ENCODE data around the gene ZNF217. TPM values are rescaled to one million over a fixed set of nuclear protein-coding genes. Genes with fewer than 3 reads are reported as not detected.
"Not testable (repeated sequence)": the region's sequence is repeated elsewhere in the genome, so short reads cannot be mapped to it uniquely, and the experiment has no call there.

ZNF217 gene
- polyA plus RNA-seq, 3 donors: 29.0 to 36.6 (median 34.1) TPM

DNA sequence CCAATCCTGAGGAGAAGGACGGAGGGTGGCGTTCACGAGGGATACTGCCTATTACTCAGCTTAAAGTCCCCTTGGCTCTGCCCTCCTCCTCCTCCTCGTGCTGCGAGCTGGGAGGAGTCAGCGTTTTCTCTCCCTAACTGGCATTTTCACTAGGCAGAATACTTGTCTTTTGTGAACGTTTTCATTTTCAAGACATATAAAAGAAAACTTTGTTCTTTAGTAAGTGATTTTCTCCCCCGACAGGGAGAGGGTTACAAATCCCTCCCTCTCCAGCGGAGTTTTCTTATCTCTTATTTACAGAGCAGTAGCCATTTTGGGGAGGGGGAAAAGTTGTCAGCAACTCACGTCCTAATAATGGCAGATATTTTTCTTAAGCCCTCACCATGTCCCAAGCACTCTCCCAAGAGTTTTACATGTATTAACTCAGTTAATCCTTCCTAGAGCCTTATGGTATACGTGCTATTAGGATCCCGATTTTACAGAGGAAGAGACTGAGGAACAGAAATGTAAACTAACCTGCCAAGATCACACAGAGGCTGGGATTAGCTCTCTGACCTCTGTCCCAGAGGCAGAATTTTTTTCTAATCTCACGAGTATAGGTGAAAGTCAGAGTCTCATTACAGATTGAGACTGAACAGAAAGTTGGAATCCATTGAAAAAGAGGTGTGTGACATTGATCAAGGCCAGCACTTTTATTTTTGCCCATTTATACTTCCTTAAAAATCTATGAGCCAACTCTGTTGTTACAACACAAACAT is 30.0 kb upstream of the ZNF217 start:
- DNase-seq: peak; percentile 70

DNA sequence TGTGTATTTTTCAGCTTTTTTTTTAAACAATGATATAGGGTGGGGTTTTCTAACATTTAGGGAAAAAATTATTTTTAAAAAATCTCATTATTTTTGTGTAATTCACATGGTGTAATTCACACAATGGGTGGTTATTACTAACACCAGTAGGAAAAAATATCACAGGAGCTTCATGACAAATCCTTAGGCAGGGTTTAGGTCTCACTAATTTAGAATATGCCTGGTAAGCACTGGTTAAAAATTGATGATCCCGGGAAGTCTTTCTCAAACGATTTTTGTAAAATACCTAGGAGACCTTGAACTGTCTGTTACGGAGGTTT is 29.5 kb upstream of the ZNF217 start:
- DNase-seq: no peak

DNA sequence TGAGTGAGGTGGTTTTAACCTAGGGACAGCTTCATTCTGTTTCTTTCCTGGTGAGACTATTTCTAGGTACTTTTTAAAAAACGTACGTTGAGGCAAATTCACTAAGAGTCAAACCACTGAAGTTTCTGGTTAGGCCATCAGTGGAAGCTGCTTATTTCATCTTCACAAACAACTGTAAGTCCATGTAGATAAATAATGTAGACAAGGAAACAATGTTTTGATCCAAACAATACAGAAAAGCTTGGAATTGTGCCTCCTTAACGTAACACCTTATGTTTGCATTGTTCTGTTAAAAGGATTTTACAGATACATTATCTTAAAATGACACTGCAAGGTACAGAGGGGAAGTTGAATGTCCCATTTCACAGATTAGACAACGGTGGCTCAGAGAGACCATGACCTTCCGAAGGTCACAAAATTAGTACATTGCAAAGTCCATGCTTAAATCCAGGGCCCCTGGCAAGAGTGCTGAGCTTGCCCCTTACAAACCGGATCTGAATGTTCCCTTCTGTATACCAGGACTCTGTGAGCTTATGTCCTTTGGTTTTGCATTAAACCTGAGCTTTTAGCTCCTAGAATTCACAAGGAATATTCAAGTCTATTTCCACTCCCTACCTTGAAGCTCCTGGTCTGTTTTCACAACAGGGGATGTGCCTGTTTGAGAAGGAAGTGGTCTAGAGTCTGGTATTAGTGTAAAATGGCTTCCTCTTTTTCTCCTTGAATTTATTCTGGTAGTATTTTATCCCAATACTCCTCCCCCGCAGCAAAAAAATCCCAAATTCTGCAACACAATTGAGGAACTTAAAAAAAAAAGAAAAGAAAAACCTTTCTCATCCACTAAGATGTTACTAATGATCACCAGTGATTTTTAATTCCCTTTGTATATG is 28.9 kb upstream of the ZNF217 start:
- no peak for DNase-seq

DNA sequence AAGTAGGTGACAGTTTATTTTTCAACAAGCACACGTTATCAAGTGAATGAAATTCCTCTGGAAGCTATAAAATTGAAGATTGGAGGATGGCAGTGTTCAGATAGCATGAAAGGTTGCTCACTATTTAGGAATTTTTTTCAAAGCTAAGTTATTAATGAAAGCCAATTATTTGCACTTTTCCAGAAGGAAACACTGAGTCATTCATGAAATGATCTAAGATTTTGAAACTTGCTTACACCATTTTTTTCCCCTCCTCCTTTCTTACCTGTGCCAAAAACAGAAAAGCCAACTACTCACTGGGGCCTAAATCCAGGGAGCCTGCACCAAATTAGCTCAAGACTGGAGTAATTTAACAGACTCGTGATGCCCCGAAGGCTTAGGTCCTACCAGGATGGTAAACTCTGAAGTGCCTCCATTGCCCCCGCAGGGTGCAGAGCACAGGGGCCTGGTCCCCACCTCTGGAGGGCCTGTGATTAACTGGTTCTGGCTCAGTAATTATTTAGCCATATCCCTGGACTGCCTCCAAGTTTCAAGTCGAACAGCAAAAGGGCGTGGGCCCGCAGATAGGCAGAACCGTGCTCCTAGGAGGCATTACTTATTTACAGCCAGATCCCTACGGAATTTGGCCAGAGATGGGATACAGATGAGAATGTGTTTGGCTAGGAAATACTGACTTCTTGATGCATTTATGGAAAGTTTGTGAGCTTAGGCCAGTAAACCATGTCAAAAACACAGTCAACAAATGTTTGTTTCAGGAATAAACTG is 28.0 kb upstream of the ZNF217 start:
- DNase-seq: peak; percentile 28

DNA sequence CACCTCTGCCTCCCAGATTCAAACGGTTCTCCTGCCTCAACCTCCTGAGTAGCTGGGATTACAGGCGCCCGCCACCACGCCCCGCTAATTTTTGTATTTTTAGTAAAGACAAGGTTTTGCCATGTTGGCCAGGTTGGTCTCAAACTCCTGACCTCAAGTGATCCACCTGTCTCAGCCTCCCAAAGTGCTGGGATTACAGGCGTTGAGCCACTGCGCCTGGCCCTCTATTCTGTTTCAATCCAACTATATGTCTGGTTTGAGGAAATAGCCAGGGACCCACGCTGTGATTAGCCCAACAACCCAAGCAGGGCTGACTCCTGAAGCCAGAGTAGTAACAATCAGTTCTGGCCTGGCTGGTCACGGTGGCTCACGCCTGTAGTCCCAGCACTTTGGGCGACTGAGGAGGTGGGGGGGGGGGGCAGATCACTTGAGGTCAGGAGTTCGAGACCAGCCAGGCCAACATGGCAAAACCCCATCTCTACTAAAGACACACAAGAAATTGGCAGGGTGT is 24.9 kb upstream of the ZNF217 start:
- not testable (repeated sequence) for DNase-seq

DNA sequence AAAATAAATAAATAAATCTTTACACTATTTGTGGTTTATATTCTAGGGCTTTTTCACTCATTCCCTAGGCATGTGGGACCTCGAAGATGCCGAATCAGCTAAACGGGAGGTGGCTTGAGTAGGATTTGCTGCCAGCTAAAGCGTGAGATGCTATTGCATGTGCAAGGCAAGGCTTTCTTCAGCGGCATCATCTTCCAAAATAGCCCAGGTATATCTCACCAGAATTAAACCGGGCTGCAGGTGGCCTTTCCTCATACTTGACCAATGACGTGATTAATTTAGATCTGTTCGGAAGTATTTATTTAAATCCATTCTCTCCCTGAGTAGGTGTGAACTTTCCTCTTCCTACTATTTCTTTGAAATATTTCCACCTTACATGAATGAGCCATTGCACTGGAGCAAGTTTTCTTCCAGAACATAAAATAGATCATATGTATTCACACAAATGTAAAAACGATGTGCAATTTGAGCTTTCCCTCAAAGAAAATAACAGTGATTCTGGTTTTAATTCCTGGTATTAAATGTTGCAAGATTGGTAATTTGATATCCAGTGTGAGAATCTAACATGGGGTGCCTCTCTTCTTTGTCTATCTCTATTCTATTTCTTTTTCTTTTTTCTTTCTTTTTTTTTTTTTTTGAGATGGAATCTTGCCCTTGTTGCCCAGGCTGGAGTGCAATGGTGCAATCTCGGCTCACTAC is 24.3 kb upstream of the ZNF217 start:
- DNase-seq: no peak

DNA sequence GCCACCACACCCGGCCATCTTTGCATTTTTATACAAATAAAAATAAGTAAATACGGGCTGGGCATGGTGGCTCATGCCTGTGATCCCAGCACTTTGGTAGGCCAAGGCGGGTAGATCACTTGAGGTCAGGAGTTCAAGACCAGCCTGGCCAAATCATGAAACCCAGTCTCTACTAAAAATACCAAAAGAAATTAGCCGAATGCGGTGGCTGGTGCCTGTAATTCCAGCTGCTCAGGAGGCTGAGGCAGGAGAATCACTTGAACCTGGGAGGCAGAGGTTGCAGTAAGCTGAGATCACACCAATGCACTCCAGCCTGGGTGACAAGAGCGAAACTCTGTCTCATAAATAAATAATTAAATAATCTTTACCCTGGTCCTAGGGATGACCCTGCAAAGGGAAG is 22.9 kb upstream of the ZNF217 start:
- DNase-seq: not testable (repeated sequence)

DNA sequence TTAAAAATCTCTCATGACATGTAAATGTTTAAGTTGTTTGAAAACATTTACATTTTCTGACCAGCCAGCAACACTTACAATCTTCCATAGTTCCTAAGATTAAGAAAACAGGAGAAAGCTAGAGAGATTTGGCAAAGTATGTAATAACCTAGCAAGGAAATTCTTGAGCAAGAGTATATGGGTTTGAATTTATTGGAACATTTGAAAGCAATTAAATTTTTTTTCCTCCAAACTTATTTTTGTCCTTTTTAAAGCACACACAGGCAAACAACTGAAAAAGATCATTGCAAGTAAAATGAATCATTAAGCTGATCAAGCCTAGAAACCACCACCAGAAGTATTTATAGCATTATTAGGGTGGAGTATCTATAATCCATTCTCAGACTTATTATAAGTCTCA is 20.1 kb upstream of the ZNF217 start:
- DNase-seq: no peak

DNA sequence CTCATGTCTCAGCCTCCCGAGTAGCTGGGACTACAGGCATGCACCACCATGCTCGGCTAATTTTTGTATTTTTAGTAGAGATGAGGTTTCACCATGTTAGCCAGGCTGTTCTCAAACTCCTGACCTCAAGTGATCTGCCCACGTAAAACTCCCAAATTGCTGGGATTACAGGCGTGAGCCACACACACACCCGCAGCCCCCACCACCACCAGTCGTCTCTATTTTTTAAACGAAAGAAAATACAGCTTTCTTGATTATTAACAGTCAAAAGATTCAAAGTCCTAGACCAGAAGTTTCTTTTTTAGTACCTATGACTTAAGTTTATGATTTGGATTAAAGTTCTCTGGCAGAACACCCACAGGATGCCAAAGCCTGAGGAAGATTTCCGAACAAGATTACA is 18.6 kb upstream of the ZNF217 start:
- DNase-seq: not testable (repeated sequence)

DNA sequence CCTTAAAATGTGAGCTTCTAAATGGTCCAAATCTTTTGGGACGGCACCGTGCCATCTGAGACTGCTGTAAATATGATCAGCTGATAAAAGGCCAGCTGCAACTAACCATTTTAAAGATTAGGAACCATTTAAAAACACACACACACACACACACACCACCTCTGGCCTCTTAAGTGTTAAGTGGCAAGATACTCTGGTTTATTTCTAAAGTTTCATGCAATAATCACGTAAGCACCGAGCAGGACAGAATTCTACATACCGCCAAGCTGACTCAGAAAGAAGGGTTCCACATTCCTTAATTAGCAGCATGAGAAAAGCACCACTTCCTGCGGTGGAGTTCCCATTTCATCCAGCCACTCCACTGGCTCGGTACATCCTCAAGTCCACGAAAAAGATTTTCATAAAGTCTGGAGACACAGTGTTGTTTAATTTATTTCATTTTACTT is 17.8 kb upstream of the ZNF217 start:
- DNase-seq: no peak

DNA sequence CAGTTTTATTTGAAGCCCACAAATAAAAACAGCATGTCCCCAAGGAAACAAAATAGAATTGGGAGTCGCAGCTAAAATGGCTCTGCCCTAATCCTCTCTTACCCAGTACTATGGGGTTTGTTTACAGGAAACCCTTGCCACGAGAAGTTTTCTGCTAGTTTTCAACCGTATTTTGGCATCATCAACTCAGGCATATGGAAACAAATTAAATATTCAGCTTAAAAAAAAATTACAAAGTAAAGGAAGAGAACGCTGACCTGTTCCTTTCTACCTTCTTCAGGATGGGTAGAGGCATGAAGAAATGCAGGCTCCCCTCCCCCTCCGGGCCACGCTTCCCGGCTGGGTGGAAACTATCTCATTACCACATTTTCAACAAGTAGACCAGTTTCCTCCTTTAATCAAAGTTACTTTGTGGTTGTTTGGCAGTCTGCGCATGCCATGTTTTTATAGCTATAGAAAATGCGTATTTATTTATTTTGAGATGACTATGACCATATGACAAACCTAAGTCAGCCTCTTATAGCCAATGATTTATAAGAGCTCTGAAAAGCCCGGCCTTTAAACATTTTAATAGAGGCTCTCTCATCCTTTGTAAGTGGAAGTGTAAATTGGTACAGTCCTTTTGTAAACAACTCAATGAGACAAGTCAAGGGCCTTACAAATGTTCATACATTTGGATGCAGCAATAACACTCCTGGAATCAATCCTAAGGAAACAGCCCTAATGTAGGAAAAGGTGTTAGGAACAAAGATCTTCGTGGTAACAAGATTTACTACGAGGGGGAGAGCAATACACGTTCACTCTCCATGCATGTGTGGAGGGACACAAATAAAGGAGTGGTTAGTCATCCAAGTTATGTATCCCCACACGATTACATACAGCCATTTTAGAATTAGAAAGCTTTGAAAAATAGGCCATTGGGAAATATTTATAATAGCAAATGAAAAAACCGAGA is 16.1 kb upstream of the ZNF217 start:
- DNase-seq: no peak

DNA sequence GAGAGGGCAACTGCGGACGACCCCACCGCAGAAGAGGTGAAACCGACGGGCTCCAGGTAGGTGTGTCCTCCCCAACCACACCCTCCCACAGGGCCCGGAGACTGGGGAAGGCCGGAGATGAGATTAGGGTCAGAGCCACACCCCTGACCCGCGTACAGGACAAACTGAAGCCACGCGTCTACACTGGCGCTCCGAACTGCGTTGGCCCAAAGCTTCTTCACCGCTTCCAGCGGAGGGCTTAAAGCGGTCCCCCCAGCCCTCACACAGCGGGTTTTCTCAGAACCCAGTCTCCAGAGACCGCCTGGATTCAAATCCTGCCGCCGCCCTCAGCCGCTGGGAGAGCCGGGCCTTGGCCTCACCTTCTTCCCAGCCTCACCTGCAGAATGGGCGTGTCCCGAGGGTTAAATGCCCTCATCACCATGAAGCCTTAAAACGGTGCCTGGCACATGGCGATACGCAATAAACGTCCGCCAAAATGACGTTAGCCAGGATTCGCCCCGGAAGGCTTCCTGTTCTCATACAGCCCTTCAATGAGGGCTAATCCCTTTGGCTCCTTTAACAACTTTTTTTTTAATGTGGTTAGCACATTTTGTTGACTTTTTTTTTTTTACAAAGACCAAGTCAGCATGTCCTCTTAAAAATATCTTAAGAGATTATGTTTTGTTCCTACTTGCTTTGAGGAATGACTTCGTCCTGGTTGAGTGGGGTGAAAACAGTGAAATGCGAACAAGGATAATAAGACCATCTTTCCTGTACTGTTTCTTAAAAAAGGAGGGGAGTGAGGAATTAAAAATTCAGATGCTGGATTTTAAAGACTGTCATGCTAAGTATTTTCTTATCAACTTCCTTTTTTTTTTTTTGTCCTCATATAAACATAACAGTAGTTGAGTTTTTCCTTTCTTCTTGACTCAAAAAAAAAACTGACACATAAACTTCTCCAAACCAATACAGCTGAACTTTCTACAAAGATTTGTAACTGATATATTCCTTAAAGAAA is 15.1 kb upstream of the ZNF217 start:
- no peak for DNase-seq

DNA sequence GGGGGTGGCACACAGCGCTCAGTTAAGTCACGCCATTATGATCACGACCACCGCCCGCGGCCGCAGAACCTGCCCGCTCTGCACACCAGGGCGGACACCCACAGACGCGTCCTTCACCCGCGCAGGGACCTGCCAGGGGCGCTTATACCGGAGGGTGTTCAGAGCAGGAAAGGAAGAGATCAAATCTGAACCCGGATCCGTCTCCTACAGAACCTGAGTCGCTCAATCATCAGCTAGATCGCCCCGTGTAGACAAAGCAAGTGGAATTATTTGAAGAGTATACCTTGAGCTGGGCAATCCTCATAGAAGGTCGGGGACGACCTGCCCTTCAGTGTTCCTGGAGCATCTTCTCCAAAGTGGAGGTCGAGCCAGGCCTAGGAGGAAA is 14.4 kb upstream of the ZNF217 start:
- no peak for DNase-seq

DNA sequence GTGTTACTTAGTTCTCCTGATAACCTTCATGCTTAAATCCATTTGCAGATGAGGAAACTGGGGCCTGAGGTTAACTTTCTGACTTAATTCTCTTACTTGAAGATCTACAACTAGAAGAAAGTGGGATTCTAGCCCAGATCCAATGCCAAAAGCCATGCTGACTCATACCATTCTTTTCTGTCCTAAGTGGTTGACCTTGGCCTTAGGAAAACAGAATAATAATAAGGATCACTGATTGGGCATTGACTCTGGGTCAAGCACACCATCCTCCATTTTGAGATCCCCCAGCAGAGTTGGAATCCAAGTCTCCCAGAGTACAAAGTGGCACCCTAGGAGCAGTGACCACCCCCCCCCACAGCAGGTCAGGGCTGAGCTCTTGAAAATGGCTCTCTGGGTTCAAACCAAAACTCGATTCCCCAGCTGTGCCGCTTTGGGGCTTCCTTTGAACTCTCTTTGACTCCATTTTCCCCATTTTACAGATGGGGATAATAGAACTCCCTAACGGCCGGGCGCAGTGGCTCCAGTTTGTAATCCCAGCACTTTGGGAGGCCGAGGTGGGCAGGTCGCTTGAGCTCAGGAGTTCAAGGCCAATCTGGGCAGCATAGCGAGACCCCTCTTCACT is 12.8 kb upstream of the ZNF217 start:
- DNase-seq: no peak

DNA sequence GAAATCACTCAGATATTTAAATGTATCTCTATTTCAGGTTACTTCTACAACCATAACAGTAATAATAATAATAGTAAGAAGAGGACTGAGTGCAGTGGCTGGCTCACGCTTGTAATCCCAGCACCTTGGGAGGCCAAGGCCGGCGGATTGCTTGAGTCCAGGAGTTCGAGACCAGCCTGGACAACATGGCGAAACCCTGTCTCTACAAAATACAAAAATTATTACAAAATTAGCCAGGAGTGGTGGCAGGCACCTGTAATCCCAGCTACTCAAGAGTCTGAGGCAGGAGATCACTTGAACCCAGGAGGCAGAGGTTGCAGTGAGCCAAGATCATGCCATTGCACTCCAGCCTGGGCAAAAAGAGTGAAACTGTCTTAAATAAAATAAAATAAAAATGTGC is 11.8 kb upstream of the ZNF217 start:
- not testable (repeated sequence) for DNase-seq

DNA sequence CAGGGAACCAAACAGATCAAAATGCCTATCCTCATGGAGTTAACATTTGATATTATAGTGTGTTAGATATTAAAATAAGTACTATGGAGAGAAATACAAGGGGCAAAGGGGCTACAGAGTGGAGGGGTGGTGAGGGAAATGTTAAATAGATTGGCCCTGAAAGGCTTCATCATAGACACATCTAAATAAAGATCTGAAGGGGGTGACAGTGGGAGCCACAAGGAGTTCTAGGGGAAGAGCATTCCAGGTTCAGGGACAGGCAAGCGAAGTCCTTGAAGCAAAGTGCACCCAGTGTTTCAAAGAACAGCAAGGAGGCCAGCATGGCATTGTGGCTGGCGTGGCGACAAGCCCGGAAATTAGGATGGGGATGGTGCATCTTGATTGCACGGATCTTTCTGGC is 11.2 kb upstream of the ZNF217 start:
- not testable (repeated sequence) for DNase-seq

DNA sequence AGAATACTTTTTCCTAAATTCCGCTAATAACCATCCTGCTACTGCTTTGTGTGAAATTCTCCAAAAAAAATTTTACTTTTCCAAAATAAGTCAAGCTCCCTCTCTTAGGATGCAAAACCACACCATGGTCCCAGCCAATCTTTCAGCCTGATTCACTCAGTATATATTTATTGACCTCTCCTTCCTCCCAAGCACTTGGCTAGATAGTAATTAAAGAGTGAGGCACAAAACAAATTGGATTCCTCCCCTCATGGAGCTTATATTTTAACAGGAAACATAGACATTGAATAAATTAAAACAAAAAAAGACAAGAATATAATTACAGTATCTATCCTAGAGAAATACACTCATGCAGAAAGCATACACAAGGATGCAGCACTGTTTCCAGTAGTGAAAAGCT is 9.0 kb upstream of the ZNF217 start:
- DNase-seq: no peak

DNA sequence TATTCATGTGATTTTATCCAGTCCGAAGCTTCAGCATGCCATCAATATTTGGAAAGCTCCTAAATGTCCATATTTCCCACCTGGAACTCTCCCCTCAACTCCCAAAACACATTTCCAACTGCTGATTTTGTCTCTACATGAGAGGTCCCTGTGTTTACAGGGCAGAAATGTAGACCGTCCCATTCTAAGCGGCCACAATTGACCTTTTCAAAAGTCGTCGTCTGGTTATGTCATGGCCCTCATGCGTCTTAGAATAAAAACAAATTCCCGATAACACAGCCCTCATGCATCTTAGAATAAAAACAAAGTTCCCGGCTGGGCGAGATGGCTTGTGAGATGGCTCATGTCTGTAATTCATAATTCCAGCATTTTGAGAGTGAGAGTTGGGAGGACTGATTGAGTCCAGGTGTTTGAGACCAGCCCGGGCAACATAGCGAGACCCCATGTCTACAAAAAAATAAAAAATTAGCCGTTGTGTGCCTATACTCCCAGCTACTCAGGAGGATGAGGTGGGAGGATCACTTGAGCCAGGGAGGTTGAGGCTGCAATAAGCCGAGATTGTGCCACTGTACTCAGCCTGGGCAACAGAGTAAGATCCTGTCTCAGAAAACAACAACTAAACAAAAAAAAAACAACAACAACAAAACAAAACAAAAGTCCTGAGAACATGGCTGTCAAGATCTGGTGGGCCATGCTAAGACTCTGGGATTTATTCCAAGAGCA is 6.4 kb upstream of the ZNF217 start:
- DNase-seq: no peak

Data from renal pelvis (tissue), 4 donors.